ENCODE data around the gene MPND. TPM values are rescaled to one million over a fixed set of nuclear protein-coding genes. Genes with fewer than 3 reads are reported as not detected.
A peak's percentile ranks its signal among the peaks of the same experiment; 100 is the strongest.

MPND gene
- total RNA-seq, 2 experiments from 2014 or later: 10.3 to 11.0 TPM

GRCh38 chr19:4391701-4392483 lies 48.5 kb downstream of the MPND start:
- Mint-ChIP-seq H3K4me3 (no peak overlapping the region), H3K36me3 (ENCODE audit: low read depth) (peaks cover 39% of the 10 kb centered on the region), H3K27ac (no peak overlapping the region), H3K4me1 (ENCODE audit: low read depth) (peaks cover 48% of the 10 kb centered on the region), H3K27me3 (no peaks in the 10 kb centered on the region), H3K9me3 (no peaks in the 10 kb centered on the region)
- no peak overlapping the region for H3K4me3 ChIP-seq (ENCODE audit: low read length)
- intact Hi-C loops (cut with DNase I, micrococcal nuclease): loop anchor here in 1 of 2 experiments (2.0 kb wide), 1 partner anchor 17 kb away; no protein-coding TSS in a partner anchor
- POLR2A ChIA-PET: no interaction called here
- H3K36me3 ChIP-seq (ENCODE audit: insufficient read depth, low read length): peaks cover 47% of the 10 kb centered on the region
- DNase-seq (no peak), ATAC-seq (ENCODE audit: poor library complexity) (no peak)
- no peaks in the 10 kb centered on the region for H3K9me3 ChIP-seq (ENCODE audit: control insufficient read depth in 1 of 2, insufficient read depth in 1 of 2, low read length in 2 of 2)
- no peaks in the 10 kb centered on the region for H3K27me3 ChIP-seq (ENCODE audit: control insufficient read depth in 1 of 2, insufficient read depth in 2 of 2, low read length in 2 of 2)
- H3K4me1 ChIP-seq (ENCODE audit: insufficient read depth, low read length): peaks cover 58% of the 10 kb centered on the region
- H3K27ac ChIP-seq (ENCODE audit: low read depth in 1 of 2, low read length in 2 of 2): no peak overlapping the region
- TF ChIP-seq CTCF (IDR thresholded peaks at IDR 0.05): no peak
- CTCF ChIA-PET: interaction anchor here (0.9 to 1.1 kb wide), 2 partner anchors 8 to 22 kb away, joined by 3 to 4 read pairs; partner anchors contain the start of gene SH3GL1

- intact Hi-C loops (cut with DNase I, micrococcal nuclease): no loop called here
- Histone ChIP-seq H3K4me3 (ENCODE audit: low read length) (no peak overlapping the region), H3K27ac (ENCODE audit: low read depth in 1 of 2, low read length in 2 of 2) (no peak overlapping the region), H3K36me3 (ENCODE audit: insufficient read depth, low read length) (peaks cover 50% of the 10 kb centered on the region), H3K9me3 (ENCODE audit: control insufficient read depth in 1 of 2, insufficient read depth in 1 of 2, low read length in 2 of 2) (no peaks in the 10 kb centered on the region), H3K27me3 (ENCODE audit: control insufficient read depth in 1 of 2, insufficient read depth in 2 of 2, low read length in 2 of 2) (no peaks in the 10 kb centered on the region), H3K4me1 (ENCODE audit: insufficient read depth, low read length) (peaks cover 73% of the 10 kb centered on the region)
- H3K27ac Mint-ChIP-seq: peak overlapping the region; percentile 47
- peaks cover 65% of the 10 kb centered on the region for H3K4me1 Mint-ChIP-seq (ENCODE audit: low read depth)
- no peaks in the 10 kb centered on the region for H3K27me3 Mint-ChIP-seq
- no peak for TF ChIP-seq CTCF (IDR thresholded peaks at IDR 0.05)
- peak overlapping the region; percentile 51 for H3K4me3 Mint-ChIP-seq
- ATAC-seq (ENCODE audit: poor library complexity) (no peak), DNase-seq (no peak)
- CTCF ChIA-PET: interaction anchor here (2.0 kb wide), 1 partner anchor 24 kb away, joined by 9 read pairs; no protein-coding TSS in a partner anchor
- no peaks in the 10 kb centered on the region for H3K9me3 Mint-ChIP-seq
- peaks cover 38% of the 10 kb centered on the region for H3K36me3 Mint-ChIP-seq (ENCODE audit: low read depth)
- POLR2A ChIA-PET: interaction anchor here (1.2 kb wide), 1 partner anchor 24 kb away, joined by 4 read pairs; no protein-coding TSS in a partner anchor
These were observed 50.7 kb downstream of the MPND start for GRCh38 chr19:4393947-4394590.

- Mint-ChIP-seq H3K36me3 (ENCODE audit: low read depth) (peaks cover 48% of the 10 kb centered on the region), H3K4me1 (ENCODE audit: low read depth) (peaks cover 70% of the 10 kb centered on the region), H3K27me3 (no peaks in the 10 kb centered on the region), H3K4me3 (peak overlapping the region; percentile 54), H3K9me3 (no peaks in the 10 kb centered on the region), H3K27ac (peak overlapping the region; percentile 47)
- Histone ChIP-seq H3K36me3 (ENCODE audit: insufficient read depth, low read length) (peaks cover 32% of the 10 kb centered on the region), H3K9me3 (ENCODE audit: control insufficient read depth in 1 of 2, insufficient read depth in 1 of 2, low read length in 2 of 2) (no peaks in the 10 kb centered on the region), H3K4me3 (ENCODE audit: low read length) (no peak overlapping the region), H3K27me3 (ENCODE audit: control insufficient read depth in 1 of 2, insufficient read depth in 2 of 2, low read length in 2 of 2) (no peaks in the 10 kb centered on the region), H3K4me1 (ENCODE audit: insufficient read depth, low read length) (peaks cover 69% of the 10 kb centered on the region), H3K27ac (ENCODE audit: low read depth in 1 of 2, low read length in 2 of 2) (no peak overlapping the region)
- DNase-seq (no peak), ATAC-seq (ENCODE audit: poor library complexity) (no peak)
- POLR2A ChIA-PET: no interaction called here
- no peak for TF ChIP-seq CTCF (IDR thresholded peaks at IDR 0.05)
- CTCF ChIA-PET: interaction anchor here (1.7 to 2.0 kb wide), 2 partner anchors 27 kb away, joined by 8 to 18 read pairs; no protein-coding TSS in a partner anchor
- intact Hi-C loops (cut with DNase I, micrococcal nuclease): no loop called here
These were observed 53.8 kb downstream of the MPND start for GRCh38 chr19:4396949-4397783.
